ENCODE measurements around the gene FAM3D.

FAM3D gene

GRCh38 chr3:58679446-58679845, 12.9 kb upstream of the FAM3D start:
- TF ChIP-seq TAF1 (IDR thresholded peaks at IDR 0.05; ENCODE audit: borderline replicate concordance, insufficient read depth, low read length) (no peak), SIN3A (IDR thresholded peaks at IDR 0.05; ENCODE audit: borderline replicate concordance, insufficient read depth, low read length) (no peak), POLR2AphosphoS5 (IDR thresholded peaks at IDR 0.05; ENCODE audit: low read depth, low read length) (no peak), FOXP2 (optimal IDR thresholded peaks at IDR 0.05; ENCODE audit: borderline replicate concordance, extremely low read depth, extremely low read length, insufficient read depth) (no peak)
- TF ChIP-seq, protein P1, sequence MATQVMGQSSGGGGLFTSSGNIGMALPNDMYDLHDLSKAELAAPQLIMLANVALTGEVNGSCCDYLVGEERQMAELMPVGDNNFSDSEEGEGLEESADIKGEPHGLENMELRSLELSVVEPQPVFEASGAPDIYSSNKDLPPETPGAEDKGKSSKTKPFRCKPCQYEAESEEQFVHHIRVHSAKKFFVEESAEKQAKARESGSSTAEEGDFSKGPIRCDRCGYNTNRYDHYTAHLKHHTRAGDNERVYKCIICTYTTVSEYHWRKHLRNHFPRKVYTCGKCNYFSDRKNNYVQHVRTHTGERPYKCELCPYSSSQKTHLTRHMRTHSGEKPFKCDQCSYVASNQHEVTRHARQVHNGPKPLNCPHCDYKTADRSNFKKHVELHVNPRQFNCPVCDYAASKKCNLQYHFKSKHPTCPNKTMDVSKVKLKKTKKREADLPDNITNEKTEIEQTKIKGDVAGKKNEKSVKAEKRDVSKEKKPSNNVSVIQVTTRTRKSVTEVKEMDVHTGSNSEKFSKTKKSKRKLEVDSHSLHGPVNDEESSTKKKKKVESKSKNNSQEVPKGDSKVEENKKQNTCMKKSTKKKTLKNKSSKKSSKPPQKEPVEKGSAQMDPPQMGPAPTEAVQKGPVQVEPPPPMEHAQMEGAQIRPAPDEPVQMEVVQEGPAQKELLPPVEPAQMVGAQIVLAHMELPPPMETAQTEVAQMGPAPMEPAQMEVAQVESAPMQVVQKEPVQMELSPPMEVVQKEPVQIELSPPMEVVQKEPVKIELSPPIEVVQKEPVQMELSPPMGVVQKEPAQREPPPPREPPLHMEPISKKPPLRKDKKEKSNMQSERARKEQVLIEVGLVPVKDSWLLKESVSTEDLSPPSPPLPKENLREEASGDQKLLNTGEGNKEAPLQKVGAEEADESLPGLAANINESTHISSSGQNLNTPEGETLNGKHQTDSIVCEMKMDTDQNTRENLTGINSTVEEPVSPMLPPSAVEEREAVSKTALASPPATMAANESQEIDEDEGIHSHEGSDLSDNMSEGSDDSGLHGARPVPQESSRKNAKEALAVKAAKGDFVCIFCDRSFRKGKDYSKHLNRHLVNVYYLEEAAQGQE (IDR thresholded peaks at IDR 0.05; ENCODE audit: insufficient read depth in 1 of 2, low read depth in 2 of 2, low read length in 2 of 2): no peak

GRCh38 chr3:58672880-58673279, 6.3 kb upstream of the FAM3D start:
- TF ChIP-seq FOXP2 (optimal IDR thresholded peaks at IDR 0.05; ENCODE audit: borderline replicate concordance, extremely low read depth, extremely low read length, insufficient read depth): no peak
- TF ChIP-seq SIN3A (IDR thresholded peaks at IDR 0.05; ENCODE audit: borderline replicate concordance, insufficient read depth, low read length): no peak
- TF ChIP-seq POLR2AphosphoS5 (IDR thresholded peaks at IDR 0.05; ENCODE audit: low read depth, low read length): no peak
- TF ChIP-seq, protein P1 (IDR thresholded peaks at IDR 0.05; ENCODE audit: insufficient read depth in 1 of 2, low read depth in 2 of 2, low read length in 2 of 2): no peak
- no peak for TF ChIP-seq TAF1 (IDR thresholded peaks at IDR 0.05; ENCODE audit: borderline replicate concordance, insufficient read depth, low read length)

DNA sequence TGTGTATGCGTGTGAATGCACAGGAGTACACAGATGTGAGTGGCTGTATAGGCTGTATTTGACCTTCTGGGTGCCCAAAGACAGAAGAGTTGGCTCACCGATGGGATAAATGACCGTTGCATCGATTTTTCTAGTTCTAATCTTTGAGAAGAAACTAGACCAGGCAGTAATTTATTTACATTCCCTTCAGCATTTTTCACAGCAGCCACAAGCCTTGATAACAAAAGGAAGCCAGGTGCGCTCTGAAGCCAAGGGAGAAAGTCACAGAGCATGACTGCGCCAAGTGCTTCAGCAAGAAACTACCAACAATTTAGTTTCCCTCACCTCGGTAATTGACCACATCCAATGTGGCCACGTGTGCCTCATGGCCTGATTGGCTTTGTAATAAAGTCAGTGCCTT, 5.9 kb upstream of the FAM3D start:
- TF ChIP-seq, protein P1 (IDR thresholded peaks at IDR 0.05; ENCODE audit: insufficient read depth in 1 of 2, low read depth in 2 of 2, low read length in 2 of 2): no peak
- no peak for TF ChIP-seq FOXP2 (optimal IDR thresholded peaks at IDR 0.05; ENCODE audit: borderline replicate concordance, extremely low read depth, extremely low read length, insufficient read depth)
- no peak for TF ChIP-seq POLR2AphosphoS5 (IDR thresholded peaks at IDR 0.05; ENCODE audit: low read depth, low read length)

DNA sequence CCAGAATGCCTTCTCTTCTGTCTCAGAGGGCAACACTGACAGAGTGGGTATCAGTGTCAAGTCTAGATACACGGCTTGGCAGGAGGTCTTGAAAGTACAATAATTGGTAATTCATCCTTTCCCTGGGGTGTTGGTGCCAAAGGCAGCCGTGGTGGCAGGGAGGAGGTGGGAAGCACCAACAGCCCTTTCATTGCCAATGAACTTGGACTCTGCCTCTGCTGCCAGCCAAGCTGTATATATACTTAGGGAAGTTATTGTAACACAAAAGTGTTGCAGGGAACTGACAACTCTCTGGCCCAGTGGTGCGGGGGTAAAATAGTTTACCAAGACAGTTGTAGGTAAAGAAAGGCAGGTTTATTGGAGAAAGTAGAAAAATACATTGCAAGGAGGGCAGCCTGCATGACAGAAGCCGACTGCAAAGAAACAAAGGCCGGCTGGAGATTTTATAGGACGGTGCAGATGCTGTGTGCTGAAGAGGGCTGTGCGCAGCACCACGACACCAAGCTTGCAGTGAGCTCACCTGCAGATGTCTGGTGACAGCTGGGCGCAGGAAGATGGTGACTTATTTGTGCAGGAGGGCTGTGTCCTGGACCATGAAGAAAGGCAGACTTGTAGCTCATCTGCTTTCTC, 4.0 kb upstream of the FAM3D start:
- TF ChIP-seq FOXP2 (optimal IDR thresholded peaks at IDR 0.05; ENCODE audit: borderline replicate concordance, extremely low read depth, extremely low read length, insufficient read depth) (no peak), POLR2AphosphoS5 (IDR thresholded peaks at IDR 0.05; ENCODE audit: low read depth, low read length) (no peak), SIN3A (IDR thresholded peaks at IDR 0.05; ENCODE audit: borderline replicate concordance, insufficient read depth, low read length) (no peak), TAF1 (IDR thresholded peaks at IDR 0.05; ENCODE audit: borderline replicate concordance, insufficient read depth, low read length) (no peak)
- TF ChIP-seq, protein P1 (IDR thresholded peaks at IDR 0.05; ENCODE audit: insufficient read depth in 1 of 2, low read depth in 2 of 2, low read length in 2 of 2): no peak

- no peak for TF ChIP-seq POLR2AphosphoS5 (IDR thresholded peaks at IDR 0.05; ENCODE audit: low read depth, low read length)
- TF ChIP-seq TAF1 (IDR thresholded peaks at IDR 0.05; ENCODE audit: borderline replicate concordance, insufficient read depth, low read length): no peak
- TF ChIP-seq, protein P1 (IDR thresholded peaks at IDR 0.05; ENCODE audit: insufficient read depth in 1 of 2, low read depth in 2 of 2, low read length in 2 of 2): no peak
- no peak for TF ChIP-seq FOXP2 (optimal IDR thresholded peaks at IDR 0.05; ENCODE audit: borderline replicate concordance, extremely low read depth, extremely low read length, insufficient read depth)
- TF ChIP-seq SIN3A (IDR thresholded peaks at IDR 0.05; ENCODE audit: borderline replicate concordance, insufficient read depth, low read length): no peak
Measured at GRCh38 chr3:58668247-58668646, 1.7 kb upstream of the FAM3D start.
